ENCODE data around the gene EHMT2. TPM values are rescaled to one million over a fixed set of nuclear protein-coding genes. Genes with fewer than 3 reads are reported as not detected.
"Not testable (repeated sequence)": the region's sequence is repeated elsewhere in the genome, so short reads cannot be mapped to it uniquely, and the experiment has no call there.

Gene EHMT2
- total RNA-seq, 1 experiment from 2014 or later, result 65.7 TPM

DNA sequence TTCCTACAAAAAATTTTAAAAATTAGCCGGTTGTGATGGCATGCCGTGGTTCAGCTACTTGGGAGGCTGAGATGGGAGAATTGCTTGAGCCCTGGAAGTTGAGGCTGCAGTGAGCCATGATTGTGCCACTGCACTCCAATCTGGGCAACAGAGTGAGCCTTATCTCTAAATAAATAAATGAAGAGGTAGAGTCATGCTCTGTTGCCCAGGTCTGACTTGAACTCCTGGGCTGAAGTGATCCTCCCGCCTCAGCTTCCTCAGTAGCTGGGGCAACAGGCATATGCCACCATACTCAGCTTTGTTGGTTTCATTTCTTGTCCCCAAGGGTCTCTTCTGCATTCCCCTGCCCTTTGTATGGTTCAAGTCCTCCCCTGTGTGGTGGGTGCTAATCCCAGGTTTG is 53.0 kb downstream of the EHMT2 start:
- no peak overlapping the region for H3K27ac Mint-ChIP-seq (ENCODE audit: unreplicated experiment)
- H3K4me3 ChIP-seq (ENCODE audit: low read depth, low read length), result no peak overlapping the region
- no peaks in the 10 kb centered on the region for H3K9me3 ChIP-seq
- intact Hi-C loops (cut with micrococcal nuclease; ENCODE audit: unreplicated experiment), result no loop called here
- ChIA-PET POLR2A (interaction anchor here (1.4 kb wide), 1 partner anchor 17 kb away, joined by 3 read pairs; the partner anchor contains the start of gene HSPA1B), CTCF (no interaction called here)
- H3K27me3 Mint-ChIP-seq (ENCODE audit: insufficient read depth, unreplicated experiment), result no peaks in the 10 kb centered on the region
- no TSS peak for BruUV-seq (replicated peaks)
- peaks cover 50% of the 10 kb centered on the region for H3K36me3 Mint-ChIP-seq (ENCODE audit: insufficient read depth, unreplicated experiment)
- H3K4me1 Mint-ChIP-seq (ENCODE audit: low read depth, unreplicated experiment), result peaks cover 16% of the 10 kb centered on the region
- H3K9me3 Mint-ChIP-seq (ENCODE audit: unreplicated experiment), result no peaks in the 10 kb centered on the region
- no peaks in the 10 kb centered on the region for H3K36me3 ChIP-seq (ENCODE audit: control insufficient read depth, insufficient read depth, low read length)
- no peaks in the 10 kb centered on the region for H3K27me3 ChIP-seq (replicated peaks; ENCODE audit: control insufficient read depth, insufficient read depth, low read length)
- H3K4me1 ChIP-seq, result peaks cover 31% of the 10 kb centered on the region
- no peak overlapping the region for H3K4me3 Mint-ChIP-seq (ENCODE audit: unreplicated experiment)
- no peak for DNase-seq
- TF ChIP-seq, protein P1, sequence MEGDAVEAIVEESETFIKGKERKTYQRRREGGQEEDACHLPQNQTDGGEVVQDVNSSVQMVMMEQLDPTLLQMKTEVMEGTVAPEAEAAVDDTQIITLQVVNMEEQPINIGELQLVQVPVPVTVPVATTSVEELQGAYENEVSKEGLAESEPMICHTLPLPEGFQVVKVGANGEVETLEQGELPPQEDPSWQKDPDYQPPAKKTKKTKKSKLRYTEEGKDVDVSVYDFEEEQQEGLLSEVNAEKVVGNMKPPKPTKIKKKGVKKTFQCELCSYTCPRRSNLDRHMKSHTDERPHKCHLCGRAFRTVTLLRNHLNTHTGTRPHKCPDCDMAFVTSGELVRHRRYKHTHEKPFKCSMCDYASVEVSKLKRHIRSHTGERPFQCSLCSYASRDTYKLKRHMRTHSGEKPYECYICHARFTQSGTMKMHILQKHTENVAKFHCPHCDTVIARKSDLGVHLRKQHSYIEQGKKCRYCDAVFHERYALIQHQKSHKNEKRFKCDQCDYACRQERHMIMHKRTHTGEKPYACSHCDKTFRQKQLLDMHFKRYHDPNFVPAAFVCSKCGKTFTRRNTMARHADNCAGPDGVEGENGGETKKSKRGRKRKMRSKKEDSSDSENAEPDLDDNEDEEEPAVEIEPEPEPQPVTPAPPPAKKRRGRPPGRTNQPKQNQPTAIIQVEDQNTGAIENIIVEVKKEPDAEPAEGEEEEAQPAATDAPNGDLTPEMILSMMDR (IDR thresholded peaks at IDR 0.05; ENCODE audit: insufficient read depth in 1 of 2, low read depth in 1 of 2, low read length in 1 of 2, severe bottlenecking in 1 of 2, unreplicated experiment in 1 of 2), result no peak

DNA sequence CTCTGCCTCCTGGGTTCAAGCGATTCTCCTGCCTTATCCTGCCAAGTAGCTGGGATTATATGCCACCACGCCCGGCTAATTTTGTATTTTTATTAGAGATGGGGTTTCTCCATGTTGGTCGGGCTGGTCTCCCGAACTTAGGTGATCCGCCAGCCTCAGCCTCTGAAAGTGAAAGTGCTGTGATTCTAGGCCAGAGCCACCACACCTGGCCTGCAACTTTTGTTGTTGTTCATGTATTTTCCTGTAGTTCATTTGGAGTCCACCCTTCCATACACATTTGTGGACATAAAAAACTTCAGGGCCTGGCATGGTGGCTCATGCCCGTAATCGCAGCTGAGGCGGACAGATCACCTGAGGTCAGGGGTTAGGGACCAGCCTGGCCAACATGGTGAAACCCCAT is 55.4 kb downstream of the EHMT2 start:
- Histone ChIP-seq H3K27me3 (replicated peaks; ENCODE audit: control insufficient read depth, insufficient read depth, low read length) (no peaks in the 10 kb centered on the region), H3K4me3 (ENCODE audit: low read depth, low read length) (no peak overlapping the region), H3K4me1 (peaks cover 26% of the 10 kb centered on the region), H3K36me3 (ENCODE audit: control insufficient read depth, insufficient read depth, low read length) (peaks cover 7% of the 10 kb centered on the region), H3K9me3 (no peaks in the 10 kb centered on the region)
- intact Hi-C loops (cut with micrococcal nuclease; ENCODE audit: unreplicated experiment), result no loop called here
- ChIA-PET CTCF (no interaction called here), POLR2A (no interaction called here)
- Mint-ChIP-seq H3K4me1 (ENCODE audit: low read depth, unreplicated experiment) (peaks cover 21% of the 10 kb centered on the region), H3K36me3 (ENCODE audit: insufficient read depth, unreplicated experiment) (peaks cover 74% of the 10 kb centered on the region), H3K27me3 (ENCODE audit: insufficient read depth, unreplicated experiment) (no peaks in the 10 kb centered on the region), H3K27ac (ENCODE audit: unreplicated experiment) (no peak overlapping the region), H3K9me3 (ENCODE audit: unreplicated experiment) (no peaks in the 10 kb centered on the region), H3K4me3 (ENCODE audit: unreplicated experiment) (no peak overlapping the region)
- no TSS peak for BruUV-seq (replicated peaks)
- DNase-seq, result no peak
- TF ChIP-seq, protein P1 (IDR thresholded peaks at IDR 0.05; ENCODE audit: insufficient read depth in 1 of 2, low read depth in 1 of 2, low read length in 1 of 2, severe bottlenecking in 1 of 2, unreplicated experiment in 1 of 2), result no peak

DNA sequence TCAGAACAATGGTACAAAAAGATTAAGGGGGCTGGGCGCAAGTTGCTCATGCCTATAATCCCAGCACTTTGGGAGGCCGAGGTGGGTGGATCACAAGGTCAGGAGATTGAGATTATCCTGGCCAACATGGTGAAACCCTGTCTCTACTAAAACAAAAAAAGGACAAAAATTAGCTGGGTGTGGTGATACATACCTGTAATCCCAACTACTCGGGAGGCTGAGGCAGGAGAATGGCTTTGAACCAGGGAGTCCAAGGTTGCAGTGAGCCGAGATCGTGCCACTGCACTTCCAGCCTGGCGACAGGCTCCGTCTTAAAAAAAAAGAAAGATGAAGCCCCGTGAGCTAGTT is 57.7 kb downstream of the EHMT2 start:
- H3K9me3 ChIP-seq; H3K4me3 ChIP-seq (ENCODE audit: low read depth, low read length); intact Hi-C loops (cut with micrococcal nuclease; ENCODE audit: unreplicated experiment); BruUV-seq (replicated peaks); H3K36me3 ChIP-seq (ENCODE audit: control insufficient read depth, insufficient read depth, low read length); H3K4me3 Mint-ChIP-seq (ENCODE audit: unreplicated experiment); DNase-seq; H3K27me3 ChIP-seq (replicated peaks; ENCODE audit: control insufficient read depth, insufficient read depth, low read length); CTCF ChIA-PET; H3K9me3 Mint-ChIP-seq (ENCODE audit: unreplicated experiment); H3K27ac Mint-ChIP-seq (ENCODE audit: unreplicated experiment); H3K27me3 Mint-ChIP-seq (ENCODE audit: insufficient read depth, unreplicated experiment): not testable (repeated sequence)
- peaks cover 12% of the 10 kb centered on the region for H3K4me1 Mint-ChIP-seq (ENCODE audit: low read depth, unreplicated experiment)
- POLR2A ChIA-PET, result interaction anchor here (0.6 to 1.0 kb wide), 4 partner anchors 12 to 99 kb away, joined by 3 to 7 read pairs (median 3); partner anchors contain the start of gene HSPA1B
- peaks cover 13% of the 10 kb centered on the region for H3K4me1 ChIP-seq
- H3K36me3 Mint-ChIP-seq (ENCODE audit: insufficient read depth, unreplicated experiment), result peaks cover 88% of the 10 kb centered on the region

DNA sequence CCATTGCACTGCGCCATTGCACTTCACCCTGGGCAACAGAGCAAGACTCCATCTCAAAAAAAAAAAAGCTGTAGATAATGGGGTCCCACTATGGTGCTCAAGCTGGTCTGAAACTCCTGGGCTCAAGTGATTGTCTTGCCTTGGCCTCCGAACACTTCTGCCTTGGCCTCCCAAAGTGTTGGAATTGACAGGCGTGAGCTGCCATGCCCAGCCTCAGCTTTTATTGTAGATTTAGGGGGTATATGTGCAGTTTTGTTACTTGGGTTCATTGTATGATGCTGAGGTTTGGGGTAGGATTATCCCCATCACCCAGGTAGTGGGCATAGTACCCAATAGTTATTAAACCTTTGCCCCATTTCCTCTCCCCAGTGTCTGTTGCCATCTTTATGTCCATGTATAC is 58.5 kb downstream of the EHMT2 start:
- no peaks in the 10 kb centered on the region for H3K9me3 Mint-ChIP-seq (ENCODE audit: unreplicated experiment)
- no peak for DNase-seq
- no peak overlapping the region for H3K27ac Mint-ChIP-seq (ENCODE audit: unreplicated experiment)
- Histone ChIP-seq H3K4me1 (peaks cover 13% of the 10 kb centered on the region), H3K9me3 (no peaks in the 10 kb centered on the region), H3K4me3 (ENCODE audit: low read depth, low read length) (no peak overlapping the region), H3K36me3 (ENCODE audit: control insufficient read depth, insufficient read depth, low read length) (peaks cover 9% of the 10 kb centered on the region), H3K27me3 (replicated peaks; ENCODE audit: control insufficient read depth, insufficient read depth, low read length) (no peaks in the 10 kb centered on the region)
- peaks cover 93% of the 10 kb centered on the region for H3K36me3 Mint-ChIP-seq (ENCODE audit: insufficient read depth, unreplicated experiment)
- CTCF ChIA-PET, result interaction anchor here (0.6 kb wide), 1 partner anchor 357 kb away, joined by 3 read pairs; no protein-coding TSS in a partner anchor
- TF ChIP-seq, protein P1 (IDR thresholded peaks at IDR 0.05; ENCODE audit: insufficient read depth in 1 of 2, low read depth in 1 of 2, low read length in 1 of 2, severe bottlenecking in 1 of 2, unreplicated experiment in 1 of 2), result no peak
- H3K4me3 Mint-ChIP-seq (ENCODE audit: unreplicated experiment), result peak overlapping the region; percentile 46
- no peaks in the 10 kb centered on the region for H3K27me3 Mint-ChIP-seq (ENCODE audit: insufficient read depth, unreplicated experiment)
- H3K4me1 Mint-ChIP-seq (ENCODE audit: low read depth, unreplicated experiment), result peaks cover 18% of the 10 kb centered on the region
- no TSS peak for BruUV-seq (replicated peaks)
- POLR2A ChIA-PET, result interaction anchor here (0.6 kb wide), 1 partner anchor 18 kb away, joined by 7 read pairs; no protein-coding TSS in a partner anchor
- intact Hi-C loops (cut with micrococcal nuclease; ENCODE audit: unreplicated experiment), result no loop called here

DNA sequence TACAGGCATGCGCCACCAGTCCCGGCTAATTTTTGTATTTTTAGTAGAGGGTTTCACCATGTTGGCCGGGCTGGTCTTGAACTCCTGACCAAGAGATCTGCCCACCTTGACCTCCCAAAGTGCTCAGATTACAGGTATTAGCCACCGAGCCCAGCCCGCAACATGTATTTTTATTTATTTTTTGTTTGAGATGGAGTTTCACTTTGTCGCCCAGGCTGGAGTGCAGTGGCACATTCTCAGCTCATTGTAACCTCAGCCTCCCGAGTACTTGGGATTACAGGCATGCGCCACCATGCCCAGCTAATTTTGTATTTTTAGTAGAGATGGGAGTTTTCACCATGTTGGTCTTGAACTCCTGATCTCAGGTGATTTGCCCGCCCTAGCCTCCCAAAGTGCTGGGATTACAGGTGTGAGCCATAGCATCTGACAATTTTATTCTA is 59.4 kb downstream of the EHMT2 start:
- Mint-ChIP-seq H3K4me1 (ENCODE audit: low read depth, unreplicated experiment) (peaks cover 18% of the 10 kb centered on the region), H3K4me3 (ENCODE audit: unreplicated experiment) (peak overlapping the region; percentile 96), H3K36me3 (ENCODE audit: insufficient read depth, unreplicated experiment) (peaks cover 89% of the 10 kb centered on the region)
- DNase-seq; H3K36me3 ChIP-seq (ENCODE audit: control insufficient read depth, insufficient read depth, low read length); H3K27me3 ChIP-seq (replicated peaks; ENCODE audit: control insufficient read depth, insufficient read depth, low read length); BruUV-seq (replicated peaks); POLR2A ChIA-PET; H3K27ac Mint-ChIP-seq (ENCODE audit: unreplicated experiment); intact Hi-C loops (cut with micrococcal nuclease; ENCODE audit: unreplicated experiment); H3K9me3 Mint-ChIP-seq (ENCODE audit: unreplicated experiment); H3K4me3 ChIP-seq (ENCODE audit: low read depth, low read length); H3K9me3 ChIP-seq; H3K27me3 Mint-ChIP-seq (ENCODE audit: insufficient read depth, unreplicated experiment): not testable (repeated sequence)
- CTCF ChIA-PET, result interaction anchor here (0.6 kb wide), 1 partner anchor 358 kb away, joined by 3 read pairs; no protein-coding TSS in a partner anchor
- peaks cover 13% of the 10 kb centered on the region for H3K4me1 ChIP-seq

Measured in Caco-2 (cell line).